Progenitor cell of endocrine pancreas (in vitro differentiated cells): ENCODE data around the gene RPS19BP1. TPM values are rescaled to one million over a fixed set of nuclear protein-coding genes. Genes with fewer than 3 reads are reported as not detected.

ENCODE experiments used
- DNase-seq: peaks from one replicate; pipeline ENCODE4 v3.0.0; 2021; ENCODE audit warnings: low spot score; ENCODE audit not compliant: unreplicated experiment
- H3K27ac Mint-ChIP-seq: 2 replicates; pipeline ENCODE4 v1.8.0; 2021; ENCODE audit warnings: mild to moderate bottlenecking, moderate library complexity, mixed read lengths
- H3K27me3 Mint-ChIP-seq: 2 replicates; pipeline ENCODE4 v1.8.0; 2021; ENCODE audit warnings: mixed read lengths
- H3K36me3 Mint-ChIP-seq: 2 replicates; pipeline ENCODE4 v1.8.0; 2022; ENCODE audit warnings: mixed read lengths; ENCODE audit not compliant: insufficient read depth
- H3K4me1 Mint-ChIP-seq: 2 replicates; pipeline ENCODE4 v1.8.0; 2021; ENCODE audit warnings: low read depth, mixed read lengths
- H3K4me3 Mint-ChIP-seq: 2 replicates; pipeline ENCODE4 v1.8.0; 2021; ENCODE audit warnings: low read depth, mild to moderate bottlenecking, moderate library complexity, mixed read lengths
- H3K9me3 Mint-ChIP-seq: 2 replicates; pipeline ENCODE4 v1.8.0; 2021; ENCODE audit warnings: low read depth, mixed read lengths
- total RNA-seq: library from RNA; stranded (reverse); gene quantifications from 2 replicates; pipeline ENCODE4 v1.2.1, GENCODE V29; 2021
- TF ChIP-seq, protein P1 (sequence below): fragments of 200-600 bp; sonication (generic); IDR thresholded peaks from one replicate; pipeline ENCODE4 v1.5.0; 2021; ENCODE audit warnings: antibody characterized with exemption, mild to moderate bottlenecking; ENCODE audit not compliant: unreplicated experiment

Gene RPS19BP1
- total RNA-seq, 1 donor from 2014 or later, result 48.2 TPM

- Mint-ChIP-seq H3K4me1 (peaks cover 3% of the 10 kb centered on the region), H3K27me3 (no peaks in the 10 kb centered on the region), H3K36me3 (no peaks in the 10 kb centered on the region), H3K27ac (no peak overlapping the region), H3K9me3 (no peaks in the 10 kb centered on the region), H3K4me3 (no peak overlapping the region)
- TF ChIP-seq, protein P1, sequence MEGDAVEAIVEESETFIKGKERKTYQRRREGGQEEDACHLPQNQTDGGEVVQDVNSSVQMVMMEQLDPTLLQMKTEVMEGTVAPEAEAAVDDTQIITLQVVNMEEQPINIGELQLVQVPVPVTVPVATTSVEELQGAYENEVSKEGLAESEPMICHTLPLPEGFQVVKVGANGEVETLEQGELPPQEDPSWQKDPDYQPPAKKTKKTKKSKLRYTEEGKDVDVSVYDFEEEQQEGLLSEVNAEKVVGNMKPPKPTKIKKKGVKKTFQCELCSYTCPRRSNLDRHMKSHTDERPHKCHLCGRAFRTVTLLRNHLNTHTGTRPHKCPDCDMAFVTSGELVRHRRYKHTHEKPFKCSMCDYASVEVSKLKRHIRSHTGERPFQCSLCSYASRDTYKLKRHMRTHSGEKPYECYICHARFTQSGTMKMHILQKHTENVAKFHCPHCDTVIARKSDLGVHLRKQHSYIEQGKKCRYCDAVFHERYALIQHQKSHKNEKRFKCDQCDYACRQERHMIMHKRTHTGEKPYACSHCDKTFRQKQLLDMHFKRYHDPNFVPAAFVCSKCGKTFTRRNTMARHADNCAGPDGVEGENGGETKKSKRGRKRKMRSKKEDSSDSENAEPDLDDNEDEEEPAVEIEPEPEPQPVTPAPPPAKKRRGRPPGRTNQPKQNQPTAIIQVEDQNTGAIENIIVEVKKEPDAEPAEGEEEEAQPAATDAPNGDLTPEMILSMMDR, result no peak
- no peak for DNase-seq
These were observed 52.0 kb downstream of the RPS19BP1 start for GRCh38 chr22:39480557-39480956.

DNA sequence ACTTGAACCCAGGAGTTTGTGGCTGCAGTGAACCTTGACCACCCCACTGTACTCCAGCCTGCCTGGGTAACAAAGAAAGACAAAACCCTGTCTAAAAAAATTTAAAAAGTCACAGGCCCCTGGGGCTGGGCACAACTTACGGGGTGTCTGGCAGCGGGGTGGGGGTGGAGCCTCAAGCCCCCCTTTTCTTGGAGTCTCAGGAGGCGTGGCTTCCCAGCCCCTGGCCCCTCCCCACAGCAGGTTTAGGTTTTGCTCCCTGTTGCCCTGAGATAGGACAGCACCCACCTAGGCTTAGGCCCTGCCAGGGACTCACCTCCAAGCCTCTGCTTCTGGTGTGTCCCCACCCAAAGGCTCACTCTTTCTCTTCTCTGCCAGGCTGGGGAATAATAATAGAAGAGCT is 53.3 kb downstream of the RPS19BP1 start:
- H3K27me3 Mint-ChIP-seq, result no peaks in the 10 kb centered on the region
- H3K27ac Mint-ChIP-seq, result no peak overlapping the region
- H3K4me1 Mint-ChIP-seq, result peaks cover 12% of the 10 kb centered on the region
- no peak for DNase-seq
- H3K36me3 Mint-ChIP-seq, result no peaks in the 10 kb centered on the region
- H3K4me3 Mint-ChIP-seq, result no peak overlapping the region
- no peaks in the 10 kb centered on the region for H3K9me3 Mint-ChIP-seq
- TF ChIP-seq, protein P1, result no peak

Other genes with a start within 250 kb of the RPS19BP1 start
- 2,433 and 2,506 TPM in 2 replicates for gene RPL3, start 213.1 kb downstream of the RPS19BP1 start, total RNA-seq
- gene SYNGR1, start 182.8 kb downstream of the RPS19BP1 start, total RNA-seq, result 36.8 and 38.0 TPM in 2 replicates
- 31.2 and 40.6 TPM in 2 replicates for gene TAB1, start 133.0 kb downstream of the RPS19BP1 start, total RNA-seq
- 28.8 and 32.7 TPM in 2 replicates for gene MGAT3, start 75.7 kb downstream of the RPS19BP1 start, total RNA-seq
- 30.5 and 32.4 TPM in 2 replicates for gene MIEF1, start 30.5 kb downstream of the RPS19BP1 start, total RNA-seq
- 332 and 356 TPM in 2 replicates for gene ATF4, start 12.2 kb downstream of the RPS19BP1 start, total RNA-seq
- 0.24 and 0.41 TPM in 2 replicates for gene CACNA1I, start 38.0 kb upstream of the RPS19BP1 start, total RNA-seq